Activated CD8-positive, alpha-beta memory T cell treated with anti-CD3 and anti-CD28 coated beads, Interleukin-2, amount 50 U/mL, for 1 hour (primary cell): ENCODE results near the gene KLRC4.
"Not testable (repeated sequence)": the region's sequence is repeated elsewhere in the genome, so short reads cannot be mapped to it uniquely, and the experiment has no call there.

Experiments used
- DNase-seq: peaks from one replicate; pipeline ENCODE4 v3.0.0-alpha.2; 2020; ENCODE audit errors: extremely low read depth

KLRC4 gene

DNA sequence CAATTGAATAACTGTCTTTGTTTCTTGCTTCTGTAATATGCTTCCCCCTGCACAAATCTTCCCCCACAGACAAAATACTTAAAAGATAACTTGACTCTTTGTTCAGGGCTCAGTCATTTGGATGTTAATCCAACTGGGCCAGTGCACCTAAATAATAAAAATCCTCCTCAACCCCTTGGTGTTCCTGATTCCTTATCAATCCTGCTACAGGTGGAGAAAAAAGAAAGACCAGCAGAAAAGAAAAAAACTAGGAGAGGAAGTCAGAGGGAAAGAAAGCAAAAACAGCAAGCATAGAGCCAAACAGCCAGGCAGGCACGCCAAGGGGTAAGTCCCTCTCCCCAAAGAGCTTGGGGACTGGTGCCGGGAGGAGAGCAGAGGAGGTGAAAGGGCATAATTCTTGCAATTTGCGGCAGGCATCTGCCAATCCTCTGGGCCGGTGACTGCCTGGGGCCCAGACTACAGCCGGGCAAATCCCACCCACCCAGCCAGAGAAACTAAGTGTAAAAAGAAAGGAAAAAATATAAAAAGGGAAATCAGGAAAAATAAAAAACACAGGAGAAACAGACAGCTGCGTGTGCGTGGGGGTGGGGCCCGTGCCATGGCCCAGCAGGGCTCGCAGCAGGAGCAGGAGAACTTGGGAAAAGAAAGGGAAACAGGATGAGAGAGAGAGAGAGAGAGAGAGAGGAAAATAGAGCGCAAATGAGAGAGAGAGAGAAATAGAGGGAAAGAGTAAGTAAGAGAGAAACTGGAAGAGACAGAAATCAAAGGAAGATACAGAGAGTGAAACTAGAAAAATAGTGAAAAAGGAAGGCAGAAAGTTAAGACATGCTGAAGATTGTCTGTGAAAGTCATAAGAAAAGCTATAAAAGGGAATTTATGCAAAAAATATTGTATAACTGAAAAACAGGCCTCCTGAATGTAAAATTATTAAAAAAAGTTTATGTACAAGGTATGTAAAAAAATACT, 41.1 kb downstream of the KLRC4 start:
- DNase-seq: no peak

DNA sequence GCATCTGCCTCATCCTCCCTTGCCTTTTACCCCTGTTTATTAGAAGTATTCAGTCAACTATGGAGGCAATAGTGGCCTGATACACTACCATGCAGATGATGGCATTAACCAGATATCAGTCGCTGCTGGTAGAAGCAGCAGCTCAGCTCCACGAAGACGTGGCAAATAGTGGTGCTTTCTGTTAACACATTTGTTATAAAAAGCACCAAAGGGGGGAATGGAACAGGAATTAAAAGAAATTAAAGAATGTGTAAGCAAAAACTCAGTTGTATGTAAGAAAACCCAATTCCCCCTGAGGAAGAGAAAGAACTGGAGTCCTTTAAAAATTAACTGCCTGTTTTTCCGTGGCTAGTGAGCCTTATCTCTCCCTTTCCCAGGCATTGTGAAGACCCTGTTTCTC, 41.8 kb downstream of the KLRC4 start:
- not testable (repeated sequence) for DNase-seq

DNA sequence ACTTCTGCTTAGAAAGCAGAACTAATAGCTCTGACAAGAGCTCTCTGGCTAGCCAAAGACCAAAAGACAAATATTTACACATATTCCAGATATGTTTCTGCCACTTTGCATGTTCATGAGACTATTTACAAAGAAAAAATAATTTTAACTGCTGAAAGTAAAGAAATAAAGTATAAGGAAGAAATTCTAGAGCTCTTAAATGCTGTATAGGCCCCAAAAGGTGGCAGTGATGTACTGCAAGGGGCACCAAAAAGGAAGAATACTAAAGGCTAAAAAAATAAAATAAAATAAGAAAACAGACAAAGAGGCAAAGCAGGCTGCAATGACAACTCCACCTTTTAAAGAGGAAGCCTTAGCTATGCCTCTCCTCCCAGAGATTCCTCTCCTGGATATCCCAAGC, 42.7 kb downstream of the KLRC4 start:
- no peak for DNase-seq

DNA sequence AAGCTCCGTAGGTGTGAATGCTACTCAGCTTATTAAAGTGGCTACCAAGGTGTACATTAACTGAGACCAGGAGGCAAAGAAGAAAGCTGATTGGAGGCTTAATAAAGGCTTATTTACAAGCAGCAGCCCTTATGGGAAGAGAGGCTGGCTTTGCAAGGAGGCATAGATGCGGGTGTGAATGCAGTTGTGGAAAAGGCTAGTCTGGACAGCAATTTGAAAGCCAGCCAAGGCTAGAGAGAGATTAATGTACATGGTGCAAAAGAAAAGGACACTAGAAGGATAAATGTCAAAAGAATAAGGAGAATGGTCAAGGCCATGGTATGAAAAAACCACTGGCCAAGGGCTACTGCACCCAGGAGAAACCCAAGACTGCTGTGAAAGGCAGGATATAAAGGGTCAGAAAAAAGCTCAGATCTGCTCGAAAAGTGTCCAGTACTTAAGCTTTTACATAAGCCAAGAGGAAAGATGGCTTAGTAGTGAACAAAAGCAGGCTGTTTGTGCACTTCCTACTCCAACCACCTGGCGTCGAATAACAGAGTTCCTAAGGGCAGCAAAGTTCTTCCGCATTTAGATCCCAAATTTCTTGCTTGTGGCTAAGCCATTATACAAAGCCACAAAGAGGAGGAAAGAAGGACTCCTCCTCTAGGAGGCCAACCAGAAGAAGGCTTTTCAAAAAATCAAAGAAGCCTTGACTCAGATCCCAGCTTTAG, 43.7 kb downstream of the KLRC4 start:
- DNase-seq: no peak

DNA sequence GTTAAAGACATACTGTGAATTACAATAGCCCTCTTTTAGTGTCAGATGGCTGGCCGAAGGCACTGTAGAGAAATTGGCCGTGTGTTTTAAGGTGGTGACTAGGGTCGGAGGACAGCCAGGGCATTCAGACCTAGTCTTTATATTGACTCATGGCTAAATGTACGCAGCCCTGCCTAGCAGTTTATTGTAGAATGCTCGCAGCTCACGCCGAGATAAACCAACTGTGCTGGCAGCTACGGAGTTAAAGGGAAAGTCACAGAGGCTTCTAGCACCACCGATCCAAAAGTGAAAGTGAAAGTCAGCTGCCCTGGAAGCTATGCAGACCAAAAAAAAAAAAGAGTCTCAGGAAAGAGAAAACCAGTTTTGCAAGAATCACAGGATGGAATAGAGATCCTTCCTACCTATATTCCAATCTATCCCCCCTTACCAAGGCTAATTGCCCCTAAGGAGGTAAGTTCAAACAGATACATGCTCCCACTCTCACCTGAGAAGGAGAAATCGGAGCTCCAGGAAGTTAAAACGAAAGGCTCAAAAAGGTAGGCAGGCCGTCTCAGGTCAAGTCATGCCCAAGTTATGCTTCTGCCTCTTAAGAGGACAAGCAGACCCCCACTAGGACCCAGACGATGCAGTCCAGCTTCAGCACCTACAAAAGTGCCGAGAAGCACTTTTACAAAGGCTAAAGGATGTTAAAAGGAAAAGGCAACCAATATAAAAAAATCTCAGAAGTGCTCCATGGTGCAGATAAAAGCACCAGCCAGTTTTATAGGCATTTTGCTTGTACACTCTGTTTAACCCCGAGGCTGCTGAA, 44.5 kb downstream of the KLRC4 start:
- no peak for DNase-seq

DNA sequence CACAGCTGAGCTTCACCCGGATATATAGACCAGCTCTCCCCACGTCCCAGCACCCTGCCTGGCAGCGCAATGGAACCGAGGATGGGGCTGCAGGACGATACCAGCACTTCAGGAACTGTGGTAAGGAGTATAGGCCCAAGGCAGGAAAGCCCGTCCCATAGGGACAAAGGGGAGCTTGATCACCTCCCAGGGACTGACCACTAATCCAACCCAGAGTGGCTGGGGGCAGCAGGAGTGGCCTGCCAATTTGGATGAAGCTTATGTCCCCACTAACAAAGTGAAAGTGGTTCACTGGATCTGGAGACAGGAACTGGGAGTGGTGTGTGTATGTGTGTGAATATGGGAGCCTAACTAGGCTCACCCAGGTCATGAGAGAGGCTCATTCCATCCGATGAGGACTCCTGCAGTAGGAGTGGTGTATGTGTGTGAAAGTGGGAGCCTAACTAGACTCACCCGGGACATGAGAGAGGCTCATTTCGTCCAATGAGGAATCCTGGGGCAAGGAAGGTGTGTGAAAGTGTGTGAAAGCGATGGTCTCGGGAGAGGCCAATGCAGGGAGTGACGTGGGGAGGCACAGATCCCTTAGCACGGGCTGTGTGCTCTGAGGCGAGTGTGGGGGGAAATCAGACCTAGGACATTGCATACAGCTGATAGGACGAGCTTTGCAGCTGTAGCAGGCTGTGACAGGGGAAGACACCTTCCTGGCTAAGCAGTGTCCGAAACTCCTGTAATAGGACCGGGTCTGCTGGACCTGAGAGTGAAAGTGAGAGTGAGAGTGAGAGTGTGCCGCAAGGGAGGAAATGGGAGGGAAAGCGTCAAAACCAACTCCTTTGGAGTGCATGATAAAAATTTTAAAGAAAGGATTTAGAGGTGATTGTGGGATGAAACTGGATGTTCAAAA, 45.4 kb downstream of the KLRC4 start:
- DNase-seq: no peak

DNA sequence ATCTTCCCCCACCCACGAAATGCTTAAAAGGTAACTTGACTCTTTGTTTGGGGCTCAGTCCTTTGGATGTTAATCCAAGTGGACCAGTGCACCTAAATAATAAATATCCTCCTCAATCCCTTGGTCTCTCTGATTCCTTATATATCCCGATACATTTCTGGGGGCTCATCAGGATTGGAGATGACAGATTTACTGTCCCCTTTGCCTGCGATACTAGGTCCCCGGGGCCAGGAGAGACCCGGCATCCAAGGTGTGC, 46.0 kb downstream of the KLRC4 start:
- no peak for DNase-seq

DNA sequence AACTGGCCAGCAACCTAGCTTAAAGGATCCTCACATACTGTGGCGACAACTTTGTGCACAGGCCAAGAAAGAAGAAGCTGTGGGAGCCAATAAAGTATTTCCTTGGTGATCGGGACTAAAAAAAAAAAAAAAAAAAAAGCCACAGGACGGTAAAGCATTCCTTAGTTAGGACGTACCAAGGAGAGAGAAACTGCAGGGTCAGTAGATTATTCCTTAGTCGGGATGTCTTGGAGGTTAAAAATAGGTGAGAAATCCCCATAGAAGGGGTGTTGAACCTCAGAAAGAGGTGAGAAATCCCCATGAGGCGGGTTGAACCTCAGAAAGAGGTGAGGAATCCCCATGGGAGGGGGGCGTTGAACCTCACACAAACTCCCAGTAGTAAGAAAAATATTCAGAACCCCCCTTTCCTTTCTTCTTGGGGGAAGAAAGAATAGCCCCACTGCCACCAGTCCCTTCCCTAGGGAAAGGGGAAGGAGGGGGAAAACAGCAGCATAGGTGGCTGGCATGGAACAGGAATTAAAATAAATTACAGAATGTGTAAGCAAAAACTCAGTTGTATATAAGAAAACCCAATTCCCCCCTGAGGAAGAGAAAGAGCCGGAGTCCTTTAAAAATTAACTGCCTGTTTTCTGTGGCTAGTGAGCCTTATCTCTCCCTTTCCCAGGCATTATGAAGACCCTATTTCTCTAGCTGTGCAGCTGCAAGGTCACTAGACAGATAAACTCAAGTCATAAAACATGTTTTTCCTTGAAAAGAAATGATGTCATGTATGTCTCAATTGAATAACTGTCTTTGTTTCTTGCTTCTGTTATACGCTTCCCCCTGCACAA, 46.5 kb downstream of the KLRC4 start:
- no peak for DNase-seq

DNA sequence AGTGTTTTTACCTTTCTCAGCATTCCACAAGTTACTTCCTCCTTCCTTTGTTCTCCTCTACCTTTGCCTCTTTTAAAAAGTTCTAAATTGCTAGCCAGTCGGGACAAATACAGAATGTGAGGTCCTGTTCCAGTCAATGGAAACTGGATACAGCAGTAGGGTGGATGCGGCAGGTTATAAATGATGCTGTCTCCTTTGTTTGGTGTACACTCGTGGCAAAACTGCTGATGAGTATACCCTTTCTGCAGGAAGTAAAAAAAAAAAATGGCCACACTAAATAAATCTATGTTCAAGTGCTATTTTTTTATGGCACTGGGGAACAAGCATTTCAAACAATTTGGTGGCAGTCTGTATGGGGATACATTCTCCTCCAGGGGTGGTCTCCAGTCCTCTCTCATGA, 47.2 kb downstream of the KLRC4 start:
- no peak for DNase-seq

DNA sequence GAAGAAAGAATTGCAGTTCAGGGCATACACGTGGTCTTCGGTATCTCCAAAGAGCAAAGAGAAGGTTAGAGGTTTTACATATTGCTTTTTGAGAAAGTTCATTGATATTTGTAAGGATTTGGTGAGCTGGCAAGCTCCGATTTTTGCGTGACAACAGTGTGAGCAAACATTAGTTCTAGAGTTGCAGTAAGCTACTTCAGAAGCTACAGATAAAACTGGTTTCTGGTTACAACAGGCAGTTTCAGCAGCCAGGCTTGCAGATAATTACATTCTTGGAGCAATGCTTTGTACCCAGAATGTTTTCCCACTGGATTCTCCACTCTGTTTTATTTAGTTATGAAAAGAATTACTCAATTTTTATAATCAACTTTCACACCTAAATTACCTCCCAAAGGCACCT, 47.9 kb downstream of the KLRC4 start:
- no peak for DNase-seq

DNA sequence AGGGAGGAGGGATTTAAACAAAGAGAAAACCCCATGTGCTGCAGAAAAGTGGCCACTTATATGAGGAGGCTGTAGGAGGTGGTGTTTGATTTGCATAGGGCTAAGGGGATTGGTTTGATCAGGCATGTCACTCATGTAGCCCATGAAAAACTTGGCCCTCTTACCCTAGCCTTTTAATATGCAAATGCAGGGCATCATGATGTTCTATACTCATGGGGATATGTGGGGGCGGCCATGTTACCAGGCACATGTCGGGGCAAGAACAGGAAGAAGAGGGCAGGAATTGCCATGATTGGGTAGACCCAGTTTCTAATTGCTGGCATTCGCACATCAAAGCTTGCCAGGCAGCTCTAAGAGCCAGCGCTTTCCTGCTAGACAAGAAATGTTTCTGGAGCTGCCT, 48.5 kb downstream of the KLRC4 start:
- no peak for DNase-seq

DNA sequence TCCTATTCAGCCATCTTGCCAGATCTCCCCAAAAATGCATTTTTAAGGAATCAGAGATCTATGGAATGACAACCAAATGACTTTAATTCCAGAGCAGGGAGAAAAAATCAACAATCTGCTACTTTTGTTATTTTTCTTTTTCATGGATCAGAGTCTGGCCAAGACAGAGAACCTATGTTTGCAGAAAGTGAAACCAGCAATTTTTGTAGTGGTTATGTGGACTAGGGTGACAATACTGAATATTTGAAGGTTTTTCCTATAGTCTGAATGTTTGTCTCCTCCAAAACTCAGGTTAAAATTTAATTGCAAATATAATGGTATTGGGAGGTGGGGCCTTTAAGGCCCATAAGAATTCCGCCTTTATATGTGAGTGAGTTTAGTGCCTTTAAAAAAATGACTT, 50.6 kb downstream of the KLRC4 start:
- DNase-seq: no peak

DNA sequence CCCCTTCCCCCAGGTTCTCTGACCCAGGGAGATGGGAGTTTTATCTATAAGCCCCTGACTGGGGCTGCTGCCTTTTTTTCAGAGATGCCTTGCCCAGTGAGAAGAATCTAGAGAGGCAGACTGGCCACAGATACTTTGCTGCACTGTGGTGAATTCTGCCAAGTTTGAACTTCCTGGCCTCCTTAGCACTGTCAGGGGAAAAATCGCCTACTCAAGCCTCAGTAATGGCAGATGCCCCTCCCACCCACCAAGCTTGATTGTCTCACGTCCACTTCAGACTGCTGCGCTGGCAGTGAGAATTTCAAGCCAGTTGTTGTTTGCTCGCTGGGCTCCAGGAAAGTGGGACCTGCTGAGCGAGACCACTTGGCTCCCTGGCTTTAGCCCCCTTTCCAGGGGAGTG, 51.4 kb downstream of the KLRC4 start:
- DNase-seq: no peak
